Pancreas (tissue), 10 donors: ENCODE results near the gene FAM76A. TPM values are rescaled to one million over a fixed set of nuclear protein-coding genes. Genes with fewer than 3 reads are reported as not detected.

Source experiments
- ATAC-seq, 4 donors: fragments of 200-7000 bp; cut with Tn5 transposase; one replicate each; pipeline versions ENCODE4 v1.8.0 to v1.9.1; 2020; ENCODE audit warnings: mild to moderate bottlenecking in 4 of 4, moderate library complexity in 4 of 4
- DNase-seq, 6 donors: peaks; one replicate each; pipeline ENCODE4 v3.0.0-alpha.2; 2020
- FAIRE-seq: peaks from 2 replicates; lab custom pipeline; 2012; peaks lifted over from hg19 to GRCh38; lab: Jason Lieb, UNC
- H3K27ac ChIP-seq, 4 donors: fragments of 200-600 bp; sonication (generic); 1 replicate in 3 of 4; 2 replicates in 1 of 4; pipeline versions ENCODE4 v1.5.0 to v1.8.0; 2020
- H3K27me3 ChIP-seq, 4 donors: fragments of 200-600 bp; one replicate each; pipeline ENCODE4 v1.8.0; 2021
- H3K36me3 ChIP-seq, 3 donors: fragments of 200-600 bp; sonication (generic) in 1 of 3; one replicate each; pipeline versions ENCODE4 v1.5.0 to v1.8.0; 2020 to 2021
- H3K4me1 ChIP-seq, 3 donors: fragments of 200-600 bp; one replicate each; pipeline ENCODE4 v1.8.0; 2021
- H3K4me3 ChIP-seq, 4 donors: fragments of 200-600 bp; sonication (generic) in 2 of 4; one replicate each; pipeline versions ENCODE4 v1.5.0 to v1.8.0; 2020 to 2021
- H3K9me3 ChIP-seq, 4 donors: fragments of 200-600 bp; one replicate each; pipeline ENCODE4 v1.8.0; 2021
- CTCF ChIP-seq, 4 donors: fragments of 200-600 bp; sonication (generic) in 3 of 4; IDR thresholded peaks; one replicate each; pipeline versions ENCODE4 v1.5.0 to v1.8.0; 2021; ENCODE audit warnings: antibody characterized with exemption in 4 of 4
- WGBS, 2 donors: extraction: QIAGEN DNeasy Blood & Tissue Kit; methylation state at CpG; one replicate each; pipeline ENCODE4 v1.1.7; 2013; 5-methylcytosine and 5-hydroxymethylcytosine counted together
- intact Hi-C, 3 donors: fragments of 100-400 bp; cut with DNase I; formaldehyde crosslinking; loops; one replicate each; pipeline versions ENCODE4 v1.11.1 to v1.14.2; 2022
- polyA plus RNA-seq, 2 donors: library from polyadenylated mRNA; stranded (reverse); fragments of 200-250 nt; gene quantifications; one replicate each; pipeline ENCODE4 v1.2.3, GENCODE V29; 2013
- total RNA-seq, 6 donors: library from RNA; stranded (reverse); fragmentation: NEBNext Ultra II Directional in 4 of 6; extraction: Animal tissue kit (Norgen Biotek cat#: 25700) in 4 of 6; gene quantifications; one replicate each; pipeline versions ENCODE4 v1.2.1 to v1.2.4, GENCODE V29; 2021 to 2023
- donor health status: healthy with polysubstance abuse.
- donor health status: DM: no; HTN: no; CAD: no; lungs with moderate emphysema.
- donor health status: DM: no; HTN: no; CAD: no.
- donor health status: control.
- donor health status: control.
- donor health status: Bipolar disorder and iron deficiency.
- donor health status: DM: yes; HTN: yes; CAD: no.
- donor health status: DM: no; HTN: no; CAD: no.
- donor health status: DM: no; HTN: no; CAD: no.
- donor health status: DM: yes; HTN: yes; CAD: no.

The FAM76A gene
- total and polyA plus RNA-seq, 8 donors = 4.3 to 8.7 (median 6.3) TPM

GRCh38 chr1:27809883-27810282 lies 84.1 kb downstream of the FAM76A start:
- no peak for TF ChIP-seq CTCF (IDR thresholded peaks at IDR 0.05)
- no peaks in the 10 kb centered on the region for H3K9me3 ChIP-seq
- H3K36me3 ChIP-seq = peaks cover 0 to 23% (median 0%) of the 10 kb centered on the region in 3 donors
- no peaks in the 10 kb centered on the region for H3K27me3 ChIP-seq
- H3K27ac ChIP-seq = no peak overlapping the region
- WGBS, 2 donors = 94 to 97% methylated on average over 1 of the region's 1 CpG
- DNase-seq = no peak
- H3K4me3 ChIP-seq = no peak overlapping the region
- intact Hi-C loops = no loop called here
- H3K4me1 ChIP-seq = no peaks in the 10 kb centered on the region
- FAIRE-seq = no peak
- no peak for ATAC-seq

GRCh38 chr1:27811741-27812500 lies 86.2 kb downstream of the FAM76A start:
- intact Hi-C loops = no loop called here
- Histone ChIP-seq H3K9me3 (no peaks in the 10 kb centered on the region), H3K4me3 (no peak overlapping the region), H3K4me1 (no peaks in the 10 kb centered on the region), H3K36me3 (peaks cover 0 to 23% (median 0%) of the 10 kb centered on the region in 3 donors), H3K27ac (no peak overlapping the region), H3K27me3 (no peaks in the 10 kb centered on the region)
- FAIRE-seq (no peak), ATAC-seq (no peak), DNase-seq (no peak)
- WGBS, 2 donors = 93 to 97% methylated on average over 6 of the region's 6 CpGs
- TF ChIP-seq CTCF (IDR thresholded peaks at IDR 0.05) = no peak

Other genes with a start within 250 kb of the FAM76A start
- 10 to 100 TPM; 42.2 to 83.2 (median 54.5) TPM for gene WASF2, start 235.8 kb upstream of the FAM76A start, total RNA-seq
- 10 to 100 TPM; 13.5 to 16.1 TPM for gene WASF2, start 235.8 kb upstream of the FAM76A start, polyA plus RNA-seq
- 10 to 100 TPM; 10.4 to 22.4 (median 13.7) TPM for gene AHDC1, start 121.8 kb upstream of the FAM76A start, total RNA-seq
- gene AHDC1, start 121.8 kb upstream of the FAM76A start, polyA plus RNA-seq = 10 to 100 TPM; 16.3 to 27.5 TPM
- gene FGR, start 90.8 kb upstream of the FAM76A start, total RNA-seq = 1 to 10 TPM in 4 of 6 donors, under 1 TPM in 2; 0.51 to 6.8 (median 2.5) TPM
- gene FGR, start 90.8 kb upstream of the FAM76A start, polyA plus RNA-seq = 1 to 10 TPM; 3.6 to 5.8 TPM
- gene IFI6, start 53.8 kb upstream of the FAM76A start, total RNA-seq = 10 to 100 TPM in 5 of 6 donors, 1 to 10 TPM in 1; 7.8 to 67.4 (median 28.8) TPM
- 100 to 1,000 TPM in 1 of 2 donors, 10 to 100 TPM in 1; 54.6 to 186 TPM for gene IFI6, start 53.8 kb upstream of the FAM76A start, polyA plus RNA-seq
- gene STX12, start 47.3 kb downstream of the FAM76A start, total RNA-seq = 10 to 100 TPM; 15.4 to 24.3 (median 19.5) TPM
- gene STX12, start 47.3 kb downstream of the FAM76A start, polyA plus RNA-seq = 10 to 100 TPM; 13.6 to 21.2 TPM
- 10 to 100 TPM in 4 of 6 donors, 1 to 10 TPM in 2; 8.1 to 16.6 (median 11.7) TPM for gene PPP1R8, start 104.8 kb downstream of the FAM76A start, total RNA-seq
- 10 to 100 TPM in 1 of 2 donors, 1 to 10 TPM in 1; 9.9 to 17.4 TPM for gene PPP1R8, start 104.8 kb downstream of the FAM76A start, polyA plus RNA-seq
- 10 to 100 TPM in 2 of 6 donors, 1 to 10 TPM in 3, under 1 TPM in 1; 0.98 to 19.1 (median 5.3) TPM for gene THEMIS2, start 146.6 kb downstream of the FAM76A start, total RNA-seq
- 1 to 10 TPM; 4.3 to 5.7 TPM for gene THEMIS2, start 146.6 kb downstream of the FAM76A start, polyA plus RNA-seq
- 10 to 100 TPM in 3 of 6 donors, 1 to 10 TPM in 3; 7.8 to 14.6 (median 9.8) TPM for gene RPA2, start 188.6 kb downstream of the FAM76A start, total RNA-seq
- gene RPA2, start 188.6 kb downstream of the FAM76A start, polyA plus RNA-seq = 10 to 100 TPM; 11.7 to 20.9 TPM
- gene SMPDL3B, start 209.0 kb downstream of the FAM76A start, total RNA-seq = 10 to 100 TPM; 14.5 to 20.4 (median 18.1) TPM
- 10 to 100 TPM in 1 of 2 donors, 1 to 10 TPM in 1; 9.9 to 12.0 TPM for gene SMPDL3B, start 209.0 kb downstream of the FAM76A start, polyA plus RNA-seq
- gene XKR8, start 234.0 kb downstream of the FAM76A start, total RNA-seq = 1 to 10 TPM; 4.5 to 8.9 (median 6.6) TPM
- gene XKR8, start 234.0 kb downstream of the FAM76A start, polyA plus RNA-seq = 1 to 10 TPM; 9.3 to 9.5 TPM